ENCODE measurements around the gene CERCAM. TPM values are rescaled to one million over a fixed set of nuclear protein-coding genes. Genes with fewer than 3 reads are reported as not detected.

The CERCAM gene
- total RNA-seq, 1 donor from 2014 or later: 8.5 TPM

DNA sequence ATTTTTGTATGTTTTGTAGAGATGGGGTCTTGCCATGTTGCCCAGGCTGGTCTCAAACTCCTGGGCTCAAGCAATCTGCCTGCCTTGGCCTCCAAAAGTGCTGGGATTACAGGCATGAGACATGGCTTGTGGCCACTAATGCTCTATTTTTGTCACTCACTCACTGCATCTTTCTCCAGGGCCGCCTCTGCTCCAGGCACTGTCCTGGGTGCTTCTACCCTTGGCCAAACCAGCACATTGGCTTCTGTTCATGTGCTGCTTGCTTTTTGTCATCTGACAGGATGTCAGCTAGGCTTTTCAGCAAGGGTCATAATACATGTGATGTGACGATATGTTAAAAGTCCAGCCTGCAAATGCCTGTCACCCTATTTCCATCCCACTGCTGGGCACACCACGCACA lies 38.4 kb downstream of the CERCAM start:
- Histone ChIP-seq H3K27ac (replicated peaks) (peak overlapping the region; percentile 63), H3K36me3 (peaks cover 43% of the 10 kb centered on the region), H3K4me3 (no peak overlapping the region), H3K27me3 (ENCODE audit: low read depth) (no peaks in the 10 kb centered on the region), H3K9me3 (replicated peaks) (no peaks in the 10 kb centered on the region), H3K4me1 (peaks cover 40% of the 10 kb centered on the region)
- intact Hi-C loops (cut with micrococcal nuclease): no loop called here
- peak; percentile 40 for DNase-seq
- TF ChIP-seq, protein P1, sequence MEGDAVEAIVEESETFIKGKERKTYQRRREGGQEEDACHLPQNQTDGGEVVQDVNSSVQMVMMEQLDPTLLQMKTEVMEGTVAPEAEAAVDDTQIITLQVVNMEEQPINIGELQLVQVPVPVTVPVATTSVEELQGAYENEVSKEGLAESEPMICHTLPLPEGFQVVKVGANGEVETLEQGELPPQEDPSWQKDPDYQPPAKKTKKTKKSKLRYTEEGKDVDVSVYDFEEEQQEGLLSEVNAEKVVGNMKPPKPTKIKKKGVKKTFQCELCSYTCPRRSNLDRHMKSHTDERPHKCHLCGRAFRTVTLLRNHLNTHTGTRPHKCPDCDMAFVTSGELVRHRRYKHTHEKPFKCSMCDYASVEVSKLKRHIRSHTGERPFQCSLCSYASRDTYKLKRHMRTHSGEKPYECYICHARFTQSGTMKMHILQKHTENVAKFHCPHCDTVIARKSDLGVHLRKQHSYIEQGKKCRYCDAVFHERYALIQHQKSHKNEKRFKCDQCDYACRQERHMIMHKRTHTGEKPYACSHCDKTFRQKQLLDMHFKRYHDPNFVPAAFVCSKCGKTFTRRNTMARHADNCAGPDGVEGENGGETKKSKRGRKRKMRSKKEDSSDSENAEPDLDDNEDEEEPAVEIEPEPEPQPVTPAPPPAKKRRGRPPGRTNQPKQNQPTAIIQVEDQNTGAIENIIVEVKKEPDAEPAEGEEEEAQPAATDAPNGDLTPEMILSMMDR (IDR thresholded peaks at IDR 0.05; ENCODE audit: borderline replicate concordance): no peak

DNA sequence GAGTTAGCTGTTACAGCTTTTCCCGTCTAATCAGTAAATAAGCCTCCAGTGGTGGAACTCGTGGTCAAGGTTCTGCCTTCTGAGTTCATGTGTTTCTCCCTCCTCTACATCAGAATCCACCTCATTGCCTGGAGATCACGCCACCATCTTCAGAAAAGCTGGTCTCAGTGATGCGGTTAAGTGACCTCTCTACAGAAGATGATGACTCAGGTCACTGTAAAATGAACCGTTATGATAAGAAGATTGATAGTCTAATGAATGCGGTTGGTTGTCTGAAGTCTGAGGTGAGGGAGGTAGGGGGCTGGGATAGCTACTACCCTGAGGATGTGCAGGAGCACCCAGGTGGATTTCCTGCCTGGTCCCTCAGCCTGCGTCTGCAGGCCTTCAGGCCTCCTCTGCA lies 48.4 kb downstream of the CERCAM start:
- TF ChIP-seq, protein P1 (IDR thresholded peaks at IDR 0.05; ENCODE audit: borderline replicate concordance): no peak
- Histone ChIP-seq H3K4me3 (no peak overlapping the region), H3K27me3 (ENCODE audit: low read depth) (no peaks in the 10 kb centered on the region), H3K36me3 (peaks cover 53% of the 10 kb centered on the region), H3K4me1 (no peaks in the 10 kb centered on the region), H3K9me3 (replicated peaks) (no peaks in the 10 kb centered on the region), H3K27ac (replicated peaks) (no peak overlapping the region)
- no peak for DNase-seq
- intact Hi-C loops (cut with micrococcal nuclease): no loop called here

DNA sequence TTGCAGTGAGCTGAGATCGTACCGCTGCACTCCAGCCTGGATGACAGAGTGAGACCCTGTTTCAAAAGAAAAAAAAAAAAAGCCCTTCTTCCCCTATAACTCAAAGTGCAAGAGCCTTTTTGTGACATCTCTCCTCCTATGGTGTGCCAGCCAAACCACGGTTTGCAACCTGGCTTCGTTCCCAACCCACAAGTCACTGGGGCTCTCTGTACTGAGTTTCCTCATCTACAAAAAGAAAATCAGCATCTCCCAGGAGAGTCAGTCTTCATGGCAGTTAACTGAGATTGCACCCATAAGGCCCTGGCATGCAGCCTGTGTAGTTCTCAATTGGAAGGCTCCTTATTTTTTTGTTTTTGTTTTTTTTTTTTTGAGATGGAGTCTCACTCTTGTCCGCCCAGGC lies 49.9 kb downstream of the CERCAM start:
- no peaks in the 10 kb centered on the region for H3K4me1 ChIP-seq
- no peaks in the 10 kb centered on the region for H3K9me3 ChIP-seq (replicated peaks)
- peaks cover 58% of the 10 kb centered on the region for H3K36me3 ChIP-seq
- no peak overlapping the region for H3K4me3 ChIP-seq
- TF ChIP-seq, protein P1 (IDR thresholded peaks at IDR 0.05; ENCODE audit: borderline replicate concordance): no peak
- H3K27me3 ChIP-seq (ENCODE audit: low read depth): no peaks in the 10 kb centered on the region
- no peak for DNase-seq
- H3K27ac ChIP-seq (replicated peaks): no peak overlapping the region
- intact Hi-C loops (cut with micrococcal nuclease): no loop called here

DNA sequence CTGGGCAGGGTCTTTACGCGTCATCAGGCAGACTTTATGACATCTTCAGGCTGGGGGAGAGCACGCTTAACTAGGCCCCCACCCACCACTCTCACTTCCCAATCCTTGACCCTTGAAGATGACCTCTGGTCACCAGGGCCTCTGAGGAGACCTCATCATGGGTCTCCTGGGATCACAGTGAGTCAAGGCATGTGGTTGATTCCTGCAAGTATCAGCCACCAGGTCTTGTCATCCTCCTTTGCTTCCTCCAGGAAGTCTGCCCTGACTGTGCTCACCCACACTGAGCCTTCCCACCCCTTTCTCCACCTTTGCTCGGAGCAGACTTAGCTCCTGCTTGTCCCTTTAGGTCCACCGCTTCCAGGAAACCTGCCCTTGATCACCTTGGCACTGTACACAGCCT lies 52.4 kb downstream of the CERCAM start:
- no peak for DNase-seq
- no peaks in the 10 kb centered on the region for H3K9me3 ChIP-seq (replicated peaks)
- H3K4me3 ChIP-seq: no peak overlapping the region
- intact Hi-C loops (cut with micrococcal nuclease): no loop called here
- no peak overlapping the region for H3K27ac ChIP-seq (replicated peaks)
- H3K4me1 ChIP-seq: no peaks in the 10 kb centered on the region
- peaks cover 69% of the 10 kb centered on the region for H3K36me3 ChIP-seq
- TF ChIP-seq, protein P1 (IDR thresholded peaks at IDR 0.05; ENCODE audit: borderline replicate concordance): no peak
- no peaks in the 10 kb centered on the region for H3K27me3 ChIP-seq (ENCODE audit: low read depth)

DNA sequence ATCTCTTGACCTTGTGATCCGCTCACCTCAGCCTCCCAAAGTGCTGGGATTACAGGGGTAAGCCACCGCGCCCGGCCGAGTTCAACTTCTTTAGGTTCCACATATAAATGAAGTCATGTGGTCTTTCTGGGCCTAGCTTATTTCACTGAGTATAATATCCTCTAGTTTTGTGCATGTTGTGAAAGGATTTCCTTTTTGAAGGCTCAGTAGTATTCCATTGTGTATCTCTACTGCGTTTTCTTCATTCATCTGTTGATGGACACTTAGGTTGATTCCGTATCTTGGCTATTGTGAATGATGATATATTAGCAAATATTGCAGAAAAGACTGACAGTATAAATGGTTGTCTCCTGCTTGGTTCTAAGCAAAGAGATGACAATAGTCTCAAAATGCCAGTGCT lies 55.2 kb downstream of the CERCAM start:
- no peak for DNase-seq
- TF ChIP-seq, protein P1 (IDR thresholded peaks at IDR 0.05; ENCODE audit: borderline replicate concordance): no peak
- H3K27me3 ChIP-seq (ENCODE audit: low read depth): no peaks in the 10 kb centered on the region
- H3K4me3 ChIP-seq: no peak overlapping the region
- no peaks in the 10 kb centered on the region for H3K4me1 ChIP-seq
- H3K36me3 ChIP-seq: peaks cover 75% of the 10 kb centered on the region
- H3K27ac ChIP-seq (replicated peaks): no peak overlapping the region
- intact Hi-C loops (cut with micrococcal nuclease): no loop called here
- no peaks in the 10 kb centered on the region for H3K9me3 ChIP-seq (replicated peaks)

DNA sequence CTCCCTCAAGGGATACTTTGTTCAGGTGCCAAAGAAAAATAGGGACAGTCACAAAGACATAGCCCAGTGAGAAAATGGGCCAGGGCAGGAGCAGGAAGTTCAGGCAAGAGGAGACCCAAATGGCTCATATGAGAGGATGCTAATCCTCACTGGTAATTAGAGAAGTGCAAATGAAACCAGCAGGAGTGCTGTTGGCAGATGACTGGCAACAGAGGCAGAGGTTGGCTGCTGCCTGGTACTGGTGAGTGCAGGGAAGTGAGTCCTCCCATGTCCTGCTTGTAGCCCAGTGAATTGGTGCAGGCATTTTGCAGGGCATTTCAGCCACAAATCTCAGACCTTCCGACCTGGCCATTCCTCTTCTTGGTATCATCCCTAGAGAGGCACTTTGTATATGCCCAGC lies 58.6 kb downstream of the CERCAM start:
- Histone ChIP-seq H3K36me3 (peaks cover 91% of the 10 kb centered on the region), H3K9me3 (replicated peaks) (no peaks in the 10 kb centered on the region), H3K4me1 (no peaks in the 10 kb centered on the region), H3K27me3 (ENCODE audit: low read depth) (no peaks in the 10 kb centered on the region), H3K27ac (replicated peaks) (no peak overlapping the region), H3K4me3 (no peak overlapping the region)
- TF ChIP-seq, protein P1 (IDR thresholded peaks at IDR 0.05; ENCODE audit: borderline replicate concordance): no peak
- DNase-seq: no peak
- intact Hi-C loops (cut with micrococcal nuclease): no loop called here

Measured in left ventricle myocardium inferior (tissue), 1 donor.